ENCODE results near the gene RARRES1.

- no peak for TF ChIP-seq ZBTB7A (IDR thresholded peaks at IDR 0.05; ENCODE audit: low read depth)
- no peak for TF ChIP-seq YY1 (IDR thresholded peaks at IDR 0.05; ENCODE audit: low read depth)
- no peak for TF ChIP-seq EP300 (IDR thresholded peaks at IDR 0.05; ENCODE audit: borderline replicate concordance)
- no peak for TF ChIP-seq RAD21 (IDR thresholded peaks at IDR 0.05; ENCODE audit: low read depth)
- no peak for TF ChIP-seq TCF12 (IDR thresholded peaks at IDR 0.05; ENCODE audit: low read depth)
- TF ChIP-seq REST (IDR thresholded peaks at IDR 0.05; ENCODE audit: low read depth) = no peak
Observed at GRCh38 chr3:158713094-158713499, 19.2 kb downstream of the RARRES1 start.

All from Ishikawa (cell line).